ENCODE data around the gene TRPM2. TPM values are rescaled to one million over a fixed set of nuclear protein-coding genes. Genes with fewer than 3 reads are reported as not detected.

The TRPM2 gene
- total RNA-seq, 1 donor from 2014 or later, result 0.40 TPM

- no peak for DNase-seq (ENCODE audit: low read depth in 2 of 2)
These were observed 74.1 kb downstream of the TRPM2 start for GRCh38 chr21:44427241-44428120.

DNA sequence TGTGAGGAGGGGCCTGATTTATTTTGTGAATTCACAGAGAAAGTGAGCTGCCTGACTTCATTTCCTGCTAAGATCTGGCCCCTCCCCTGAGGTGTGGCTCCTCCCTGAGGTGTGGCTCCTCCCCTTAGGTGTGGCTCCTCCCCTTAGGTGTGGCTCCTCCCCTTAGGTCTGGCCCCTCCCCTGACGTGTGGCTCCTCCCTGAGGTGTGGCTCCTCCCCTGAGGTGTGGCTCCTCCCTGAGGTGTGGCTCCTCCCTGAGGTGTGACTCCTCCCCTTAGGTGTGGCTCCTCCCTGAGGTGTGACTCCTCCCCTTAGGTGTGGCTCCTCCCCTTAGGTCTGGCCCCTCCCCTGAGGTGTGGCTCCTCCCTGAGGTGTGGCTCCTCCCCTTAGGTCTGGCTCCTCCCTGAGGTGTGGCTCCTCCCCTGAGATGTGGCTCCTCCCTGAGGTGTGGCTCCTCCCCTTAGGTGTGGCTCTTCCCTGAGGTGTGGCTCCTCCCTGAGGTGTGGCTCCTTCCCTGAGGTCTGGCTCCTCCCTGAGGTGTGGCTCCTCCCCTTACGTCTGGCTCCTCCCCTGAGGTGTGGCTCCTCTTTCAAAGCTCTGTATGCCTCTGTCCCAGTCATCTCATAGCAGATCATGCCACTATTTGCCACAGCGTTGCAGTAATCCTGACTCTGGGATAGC lies 75.0 kb downstream of the TRPM2 start:
- no peak for DNase-seq (ENCODE audit: low read depth in 2 of 2)

GRCh38 chr21:44429894-44430293 lies 76.5 kb downstream of the TRPM2 start:
- DNase-seq (ENCODE audit: low read depth in 2 of 2), result no peak

GRCh38 chr21:44431300-44431699 lies 77.9 kb downstream of the TRPM2 start:
- no peak for DNase-seq (ENCODE audit: low read depth in 2 of 2)

- DNase-seq (ENCODE audit: low read depth in 2 of 2), result no peak
These were observed 79.7 kb downstream of the TRPM2 start for GRCh38 chr21:44432841-44433790.

- no peak for DNase-seq (ENCODE audit: low read depth in 2 of 2)
These were observed 80.6 kb downstream of the TRPM2 start for GRCh38 chr21:44433791-44434567.

GRCh38 chr21:44434568-44434925 lies 81.1 kb downstream of the TRPM2 start:
- DNase-seq (ENCODE audit: low read depth in 2 of 2), result no peak

DNA sequence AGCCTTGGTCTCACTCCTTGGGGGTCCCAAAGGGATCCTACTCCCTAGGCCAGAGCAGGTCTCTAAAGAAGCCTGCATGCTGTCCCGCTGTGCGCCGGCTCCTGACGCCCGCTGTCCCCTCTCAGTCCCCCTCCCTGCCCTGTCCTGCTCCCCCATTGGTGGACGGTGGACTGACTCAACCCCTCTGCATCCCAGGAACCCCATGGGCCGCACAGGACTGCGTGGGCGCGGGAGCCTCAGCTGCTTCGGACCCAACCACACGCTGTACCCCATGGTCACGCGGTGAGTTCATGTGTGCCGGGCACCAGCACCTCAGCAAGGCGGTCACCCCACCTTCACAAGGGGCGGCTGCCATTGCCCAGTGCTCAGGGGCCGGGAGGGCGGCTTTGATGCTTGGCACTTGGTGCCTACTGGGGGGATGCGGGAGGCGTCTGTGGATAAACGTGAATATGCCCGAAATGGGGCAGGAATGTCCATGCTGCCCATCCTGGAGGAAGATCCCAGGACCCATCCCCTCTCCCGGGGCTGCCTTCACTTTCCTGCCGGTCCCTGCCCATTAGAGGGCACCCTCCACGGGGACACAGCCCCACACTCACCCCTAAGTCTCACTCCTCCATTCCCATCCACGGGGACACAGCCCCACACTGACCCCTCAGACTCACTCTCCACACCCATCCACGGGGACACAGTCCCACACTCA lies 81.7 kb downstream of the TRPM2 start:
- DNase-seq (ENCODE audit: low read depth in 2 of 2), result no peak

DNA sequence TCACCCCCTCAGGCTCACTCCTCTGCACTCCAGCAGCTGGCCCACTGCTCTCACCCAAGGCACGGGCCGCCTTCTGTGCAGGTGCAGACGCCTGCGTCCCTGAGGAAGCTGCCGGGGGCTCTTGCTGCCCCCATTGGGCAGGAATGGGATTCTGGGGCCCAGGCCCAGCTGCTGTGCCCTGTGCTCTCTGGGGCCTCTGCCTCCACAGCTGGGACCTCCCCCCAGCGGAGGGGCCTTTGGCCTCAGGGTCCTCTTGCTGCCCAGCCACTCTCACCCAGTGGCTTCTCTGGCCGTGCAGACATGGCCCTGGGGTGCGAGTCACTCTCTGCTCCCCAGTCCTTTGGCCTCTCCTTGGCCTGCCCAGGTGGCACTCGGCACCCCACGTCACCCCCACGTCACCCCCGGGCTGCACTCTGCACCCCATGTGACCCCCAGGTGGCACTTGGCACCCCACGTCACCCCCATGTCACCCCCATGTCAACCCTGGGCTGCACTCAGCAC lies 82.7 kb downstream of the TRPM2 start:
- DNase-seq (ENCODE audit: low read depth in 2 of 2), result no peak

DNA sequence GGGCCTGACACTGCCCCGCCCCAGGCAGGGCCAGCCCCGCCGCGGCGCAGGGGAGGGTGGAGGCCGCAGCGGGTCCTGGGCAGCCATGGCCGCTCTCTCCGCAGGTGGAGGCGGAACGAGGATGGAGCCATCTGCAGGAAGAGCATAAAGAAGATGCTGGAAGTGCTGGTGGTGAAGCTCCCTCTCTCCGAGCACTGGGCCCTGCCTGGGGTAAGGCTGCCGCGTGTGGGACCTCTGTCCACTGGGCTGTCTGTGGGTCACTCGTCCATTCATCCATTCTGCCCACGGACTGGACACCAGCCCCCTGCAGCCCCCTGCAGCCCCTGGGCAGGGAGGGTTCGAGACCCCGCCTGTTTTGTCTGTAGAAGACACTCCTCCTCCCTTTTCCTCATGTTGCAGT lies 83.5 kb downstream of the TRPM2 start:
- DNase-seq (ENCODE audit: low read depth in 2 of 2), result no peak

GRCh38 chr21:44437371-44437695 lies 83.9 kb downstream of the TRPM2 start:
- no peak for DNase-seq (ENCODE audit: low read depth in 2 of 2)

- no peak for DNase-seq (ENCODE audit: low read depth in 2 of 2)
These were observed 84.4 kb downstream of the TRPM2 start for GRCh38 chr21:44437696-44438431.

- no peak for DNase-seq (ENCODE audit: low read depth in 2 of 2)
These were observed 85.2 kb downstream of the TRPM2 start for GRCh38 chr21:44438531-44439210.

DNA sequence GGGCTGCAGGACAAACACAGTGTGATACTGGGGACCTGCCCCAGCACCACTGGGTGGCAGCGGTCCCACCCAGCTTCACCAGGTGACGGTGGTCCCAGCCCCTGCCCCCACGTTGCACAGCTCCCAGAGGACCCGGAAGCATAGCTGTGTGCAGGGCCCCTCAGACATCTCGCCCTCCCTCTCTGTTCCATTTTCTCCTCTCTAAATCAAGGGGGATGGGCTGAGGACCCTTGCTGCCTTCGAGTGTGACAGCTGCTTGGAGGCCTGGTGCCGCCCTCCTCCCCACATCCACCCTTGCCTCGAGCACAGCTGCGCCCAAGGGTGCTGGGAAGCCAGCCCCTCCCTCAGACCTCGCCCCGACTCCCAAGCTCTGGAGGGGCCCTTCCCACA lies 85.8 kb downstream of the TRPM2 start:
- DNase-seq (ENCODE audit: low read depth in 2 of 2), result no peak

DNA sequence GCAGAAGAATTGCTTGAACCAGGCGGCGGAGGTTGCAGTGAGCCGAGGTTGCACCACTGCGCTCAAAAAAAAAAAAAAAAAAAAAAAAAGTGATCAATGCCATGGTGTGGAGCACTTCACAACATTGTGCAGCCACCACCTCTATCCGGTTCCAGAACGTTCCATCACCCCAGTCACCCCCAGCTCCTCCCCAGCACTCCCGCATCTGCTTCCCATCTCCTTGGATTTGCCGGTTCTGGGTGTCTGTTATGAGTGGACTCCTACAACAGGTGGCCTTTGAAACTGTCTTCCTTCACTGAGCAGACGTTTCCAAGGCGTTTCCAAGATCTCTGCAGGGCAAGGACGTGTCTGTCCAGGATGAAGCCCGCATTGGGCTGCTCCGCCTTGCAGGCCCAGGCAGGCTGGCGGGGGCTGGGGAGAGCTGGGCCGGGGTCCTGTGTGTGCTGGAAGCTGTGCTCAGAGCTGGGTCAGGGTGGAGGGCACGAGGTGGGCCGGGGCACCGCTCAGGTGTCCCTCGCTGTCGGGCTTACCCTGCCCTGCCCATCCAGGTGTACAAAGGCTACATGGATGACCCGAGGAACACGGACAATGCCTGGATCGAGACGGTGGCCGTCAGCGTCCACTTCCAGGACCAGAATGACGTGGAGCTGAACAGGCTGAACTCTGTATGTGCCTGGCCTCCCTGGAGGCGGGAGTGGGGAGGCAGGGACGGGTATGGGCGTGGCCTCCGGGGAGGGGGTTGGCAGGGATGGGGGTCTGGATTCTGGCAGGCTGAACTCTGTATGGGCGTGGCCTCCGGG lies 87.0 kb downstream of the TRPM2 start:
- no peak for DNase-seq (ENCODE audit: low read depth in 2 of 2)

DNA sequence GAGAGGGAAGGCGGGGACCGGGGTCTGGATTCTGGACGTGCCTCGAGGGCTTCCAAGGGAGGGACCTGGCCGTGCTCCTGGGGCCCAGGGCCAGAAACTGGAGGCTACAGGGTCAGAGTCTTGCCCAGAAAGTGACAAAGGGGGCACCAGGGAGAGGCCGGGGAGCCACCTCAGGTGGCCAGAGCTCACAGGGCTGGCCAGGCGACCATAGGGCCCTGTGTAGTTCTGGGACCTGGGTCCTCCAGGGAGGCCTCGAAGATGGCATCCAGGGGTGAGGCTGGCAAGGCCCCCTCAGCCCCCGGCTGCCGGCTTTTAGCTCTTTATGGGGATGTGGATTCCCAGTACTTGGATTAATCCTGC lies 87.6 kb downstream of the TRPM2 start:
- no peak for DNase-seq (ENCODE audit: low read depth in 2 of 2)

DNA sequence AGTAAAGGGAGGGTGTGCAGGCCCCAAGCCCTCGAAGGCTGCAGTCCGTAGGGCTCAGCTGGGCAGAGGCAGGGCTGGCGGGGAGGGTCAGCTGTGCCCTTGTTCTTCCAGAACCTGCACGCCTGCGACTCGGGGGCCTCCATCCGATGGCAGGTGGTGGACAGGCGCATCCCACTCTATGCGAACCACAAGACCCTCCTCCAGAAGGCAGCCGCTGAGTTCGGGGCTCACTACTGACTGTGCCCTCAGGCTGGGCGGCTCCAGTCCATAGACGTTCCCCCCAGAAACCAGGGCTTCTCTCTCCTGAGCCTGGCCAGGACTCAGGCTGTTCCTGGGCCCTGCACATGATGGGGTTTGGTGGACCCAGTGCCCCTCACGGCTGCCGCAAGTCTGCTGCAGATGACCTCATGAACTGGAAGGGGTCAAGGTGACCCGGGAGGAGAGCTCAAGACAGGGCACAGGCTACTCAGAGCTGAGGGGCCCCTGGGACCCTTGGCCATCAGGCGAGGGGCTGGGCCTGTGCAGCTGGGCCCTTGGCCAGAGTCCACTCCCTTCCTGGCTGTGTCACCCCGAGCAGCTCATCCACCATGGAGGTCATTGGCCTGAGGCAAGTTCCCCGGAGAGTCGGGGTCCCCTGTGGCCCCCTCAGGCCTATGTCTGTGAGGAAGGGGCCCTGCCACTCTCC lies 88.3 kb downstream of the TRPM2 start:
- DNase-seq (ENCODE audit: low read depth in 2 of 2), result no peak

Measured in lung microvascular endothelial cell (primary cell).